Natural killer cell (primary cell): ENCODE data around the gene CPSF4L. TPM values are rescaled to one million over a fixed set of nuclear protein-coding genes. Genes with fewer than 3 reads are reported as not detected.

Experiments used
- ATAC-seq, 3 donors: fragments of 150-1000 bp in 2 of 3; fragments of 200-7000 bp in 1 of 3; cut with Tn5 transposase; 1 replicate in 1 of 3; 2 replicates in 2 of 3; pipeline ENCODE4 v1.10.0; 2021; ENCODE audit warnings: mild to moderate bottlenecking in 2 of 3, moderate library complexity in 2 of 3
- DNase-seq, 2 donors: peaks; one replicate each; pipeline versions ENCODE4 v3.0.0 to v3.0.0-alpha.2; 2013 to 2021; ENCODE audit warnings: mixed read lengths in 1 of 2
- H3K27ac ChIP-seq: one replicate; pipeline ENCODE4 v1.5.1; 2013; ENCODE audit warnings: mild to moderate bottlenecking, low read length
- H3K27me3 ChIP-seq: one replicate; pipeline ENCODE4 v1.6.1; 2013; ENCODE audit warnings: low read length; ENCODE audit not compliant: control insufficient read depth, insufficient read depth
- H3K36me3 ChIP-seq: one replicate; pipeline ENCODE4 v1.6.1; 2013; ENCODE audit warnings: low read length; ENCODE audit not compliant: control insufficient read depth, insufficient read depth
- H3K4me1 ChIP-seq: one replicate; pipeline ENCODE4 v1.6.1; 2013; ENCODE audit warnings: low read length; ENCODE audit not compliant: control insufficient read depth, insufficient read depth
- H3K4me3 ChIP-seq: one replicate; pipeline ENCODE4 v1.5.1; 2013; ENCODE audit warnings: low read length
- H3K9me3 ChIP-seq: one replicate; pipeline ENCODE4 v1.6.1; 2013; ENCODE audit warnings: low read length; ENCODE audit not compliant: control insufficient read depth, insufficient read depth
- H3K27ac Mint-ChIP-seq, 2 donors: one replicate each; pipeline ENCODE4 v1.8.0; 2022; ENCODE audit warnings: mild to moderate bottlenecking in 2 of 2, mixed read lengths in 2 of 2, moderate library complexity in 1 of 2
- H3K27me3 Mint-ChIP-seq, 2 donors: one replicate each; pipeline ENCODE4 v1.8.0; 2022; ENCODE audit warnings: low read depth in 2 of 2, mixed read lengths in 2 of 2
- H3K36me3 Mint-ChIP-seq: one replicate; pipeline ENCODE4 v1.8.0; 2022; ENCODE audit warnings: mixed read lengths
- H3K4me1 Mint-ChIP-seq, 2 donors: one replicate each; pipeline ENCODE4 v1.8.0; 2022; ENCODE audit warnings: mixed read lengths in 2 of 2
- H3K4me3 Mint-ChIP-seq: one replicate; pipeline ENCODE4 v1.8.0; 2022; ENCODE audit warnings: mild to moderate bottlenecking, moderate library complexity, mixed read lengths
- H3K9me3 Mint-ChIP-seq, 2 donors: one replicate each; pipeline ENCODE4 v1.8.0; 2022; ENCODE audit warnings: mixed read lengths in 2 of 2
- CTCF ChIP-seq: fragments of 200-600 bp; IDR thresholded peaks from one replicate; pipeline ENCODE4 v1.8.0; 2022; ENCODE audit warnings: antibody characterized with exemption
- WGBS: methylation state at CpG from one replicate; pipeline ENCODE4 v1.1.7; 2013; ENCODE audit warnings: missing lambda C conversion rate; ENCODE audit not compliant: insufficient coverage; 5-methylcytosine and 5-hydroxymethylcytosine counted together
- intact Hi-C: fragments of 100-400 bp; cut with micrococcal nuclease; formaldehyde crosslinking; loops from one replicate; pipeline ENCODE4 v1.14.2; 2022
- total RNA-seq, 4 donors: library from RNA; stranded (reverse); fragments of 120-200 nt in 1 of 4; gene quantifications; one replicate each; pipeline versions ENCODE4 v1.2.3 to v1.2.4, GENCODE V29; 2013 to 2022

CPSF4L gene
- total RNA-seq, 3 donors from 2014 or later (not counting 1 experiment from before 2014, with no cell fraction given): not detected

GRCh38 chr17:73228748-73229236 is 32.9 kb downstream of the CPSF4L start:
- ATAC-seq: no peak
- H3K27ac Mint-ChIP-seq: peak overlapping the region; percentile 68 to 74
- H3K27me3 Mint-ChIP-seq: no peaks in the 10 kb centered on the region
- Histone ChIP-seq H3K27ac (no peak overlapping the region), H3K4me3 (no peak overlapping the region), H3K4me1 (peaks cover 21% of the 10 kb centered on the region), H3K9me3 (no peaks in the 10 kb centered on the region), H3K36me3 (peaks cover 3% of the 10 kb centered on the region), H3K27me3 (no peaks in the 10 kb centered on the region)
- no peaks in the 10 kb centered on the region for H3K36me3 Mint-ChIP-seq
- DNase-seq: peak in 1 of 2 donors; percentile 44
- WGBS: 6% methylated on average over 2 of the region's 2 CpGs
- intact Hi-C loops: no loop called here
- no peaks in the 10 kb centered on the region for H3K9me3 Mint-ChIP-seq
- H3K4me3 Mint-ChIP-seq: peak overlapping the region; percentile 40
- peaks cover 66 to 73% of the 10 kb centered on the region in 2 donors for H3K4me1 Mint-ChIP-seq
- TF ChIP-seq CTCF: no peak

DNA sequence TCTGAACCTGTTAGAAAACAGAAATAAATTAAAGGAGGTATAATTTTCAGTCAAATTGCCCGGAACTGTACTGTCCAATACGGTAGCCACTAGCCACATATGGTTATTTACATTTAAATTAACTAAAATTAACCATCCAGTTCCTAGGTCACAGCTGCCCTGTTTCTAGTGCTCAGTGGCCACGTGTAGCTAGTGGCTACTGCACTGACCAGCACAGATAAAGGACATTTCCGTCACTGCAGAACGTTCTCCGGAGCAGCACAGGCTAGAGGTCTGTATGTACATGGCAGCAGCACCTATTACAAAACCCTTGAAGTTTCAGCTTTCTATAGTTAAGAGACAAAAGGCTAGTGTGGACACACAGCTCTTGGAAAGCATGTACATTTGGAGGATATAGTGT is 33.7 kb downstream of the CPSF4L start:
- TF ChIP-seq CTCF: no peak
- Mint-ChIP-seq H3K9me3 (no peaks in the 10 kb centered on the region), H3K36me3 (no peaks in the 10 kb centered on the region), H3K4me3 (no peak overlapping the region), H3K4me1 (peaks cover 60 to 64% of the 10 kb centered on the region in 2 donors), H3K27ac (peak overlapping the region; percentile 68 to 74), H3K27me3 (no peaks in the 10 kb centered on the region)
- intact Hi-C loops: no loop called here
- DNase-seq (no peak), ATAC-seq (no peak)
- H3K27me3 ChIP-seq: no peaks in the 10 kb centered on the region
- no peak overlapping the region for H3K27ac ChIP-seq
- peaks cover 3% of the 10 kb centered on the region for H3K36me3 ChIP-seq
- WGBS: 69% methylated on average over 6 of the region's 6 CpGs
- H3K4me1 ChIP-seq: peaks cover 13% of the 10 kb centered on the region
- no peak overlapping the region for H3K4me3 ChIP-seq
- H3K9me3 ChIP-seq: no peaks in the 10 kb centered on the region

- Histone ChIP-seq H3K4me3 (no peak overlapping the region), H3K27me3 (no peaks in the 10 kb centered on the region), H3K4me1 (peaks cover 12% of the 10 kb centered on the region), H3K27ac (no peak overlapping the region), H3K36me3 (peaks cover 3% of the 10 kb centered on the region), H3K9me3 (no peaks in the 10 kb centered on the region)
- peak overlapping the region; percentile 68 to 74 for H3K27ac Mint-ChIP-seq
- intact Hi-C loops: no loop called here
- no peak for ATAC-seq
- DNase-seq: no peak
- no peak overlapping the region for H3K4me3 Mint-ChIP-seq
- no peak for TF ChIP-seq CTCF
- no peaks in the 10 kb centered on the region for H3K9me3 Mint-ChIP-seq
- H3K27me3 Mint-ChIP-seq: no peaks in the 10 kb centered on the region
- H3K4me1 Mint-ChIP-seq: peaks cover 57 to 60% of the 10 kb centered on the region in 2 donors
- no peaks in the 10 kb centered on the region for H3K36me3 Mint-ChIP-seq
- 41% methylated on average over 2 of the region's 3 CpGs for WGBS
Measured at GRCh38 chr17:73227379-73227778, 34.3 kb downstream of the CPSF4L start.

GRCh38 chr17:73226556-73227172 is 35.0 kb downstream of the CPSF4L start:
- no peak overlapping the region for H3K27ac ChIP-seq
- WGBS: 81% methylated on average over 2 of the region's 3 CpGs

More at GRCh38 chr17:73226556-73227172, 35.0 kb downstream of the CPSF4L start:
- Mint-ChIP-seq H3K9me3 (no peaks in the 10 kb centered on the region), H3K27me3 (no peaks in the 10 kb centered on the region), H3K36me3 (no peaks in the 10 kb centered on the region), H3K27ac (peak overlapping the region; percentile 9 to 52), H3K4me3 (no peak overlapping the region), H3K4me1 (peaks cover 57 to 60% of the 10 kb centered on the region in 2 donors)
- no peak overlapping the region for H3K4me3 ChIP-seq
- intact Hi-C loops: no loop called here
- H3K36me3 ChIP-seq: peaks cover 3% of the 10 kb centered on the region
- TF ChIP-seq CTCF: no peak
- DNase-seq (no peak), ATAC-seq (no peak)
- no peaks in the 10 kb centered on the region for H3K9me3 ChIP-seq
- peaks cover 12% of the 10 kb centered on the region for H3K4me1 ChIP-seq
- H3K27me3 ChIP-seq: no peaks in the 10 kb centered on the region
